ENCODE results near the gene IQGAP3.

GRCh38 chr1:156487862-156488261 is 84.5 kb downstream of the IQGAP3 start:
- TF ChIP-seq POLR2AphosphoS5 (IDR thresholded peaks at IDR 0.05): peak in 2 of 3 donors; percentile 23 to 32
- no peak for TF ChIP-seq CTCF (IDR thresholded peaks at IDR 0.05 in 8 of 11, conservative IDR thresholded peaks at IDR 0.05 in 3 of 11)
- no peak for TF ChIP-seq POLR2A (IDR thresholded peaks at IDR 0.05)
